Stimulated activated CD4-positive, alpha-beta T cell treated with anti-CD3 and anti-CD28 coated beads, TNF-alpha, amount 100 ng/mL, for 4 hours (primary cell): ENCODE results near the gene PTOV1.

Experiments
- DNase-seq, 3 experiments: peaks; one replicate each; pipeline ENCODE4 v3.0.0-alpha.2; 2020; ENCODE audit warnings: low read depth in 3 of 3

Gene PTOV1

GRCh38 chr19:49858088-49858985 is 7.4 kb downstream of the PTOV1 start:
- DNase-seq, result no peak

DNA sequence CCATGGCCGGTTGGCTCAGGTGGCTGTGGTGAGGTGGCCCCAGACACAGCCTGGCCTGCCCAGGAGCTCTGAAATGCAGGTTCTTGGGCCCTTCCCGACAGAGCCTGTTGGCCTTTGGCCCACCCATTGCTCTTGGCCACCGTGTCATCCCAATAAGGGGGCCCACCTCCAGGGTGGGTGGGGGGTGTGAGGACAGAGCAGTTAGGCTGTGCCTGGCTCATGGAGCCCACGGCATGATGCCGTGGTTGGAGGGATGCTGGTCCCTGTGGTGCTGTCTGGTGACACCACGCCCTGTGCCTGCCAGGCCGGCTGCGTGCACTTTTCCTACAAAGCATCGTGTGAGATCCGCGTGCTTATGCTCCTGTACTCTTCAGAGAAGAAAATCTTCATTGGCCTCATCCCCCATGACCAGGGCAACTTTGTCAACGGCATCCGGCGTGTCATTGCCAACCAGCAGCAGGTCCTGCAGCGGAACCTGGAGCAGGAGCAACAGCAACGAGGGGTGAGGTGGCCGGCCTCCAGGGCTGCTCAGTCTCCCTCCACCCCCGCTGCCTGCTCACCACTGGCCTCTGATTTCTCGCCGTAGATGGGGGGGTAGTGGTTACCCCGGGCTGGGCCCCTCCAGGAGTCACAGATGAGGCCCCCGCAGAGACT is 8.8 kb downstream of the PTOV1 start:
- DNase-seq, result no peak

GRCh38 chr19:49860336-49861102 is 9.6 kb downstream of the PTOV1 start:
- no peak for DNase-seq

DNA sequence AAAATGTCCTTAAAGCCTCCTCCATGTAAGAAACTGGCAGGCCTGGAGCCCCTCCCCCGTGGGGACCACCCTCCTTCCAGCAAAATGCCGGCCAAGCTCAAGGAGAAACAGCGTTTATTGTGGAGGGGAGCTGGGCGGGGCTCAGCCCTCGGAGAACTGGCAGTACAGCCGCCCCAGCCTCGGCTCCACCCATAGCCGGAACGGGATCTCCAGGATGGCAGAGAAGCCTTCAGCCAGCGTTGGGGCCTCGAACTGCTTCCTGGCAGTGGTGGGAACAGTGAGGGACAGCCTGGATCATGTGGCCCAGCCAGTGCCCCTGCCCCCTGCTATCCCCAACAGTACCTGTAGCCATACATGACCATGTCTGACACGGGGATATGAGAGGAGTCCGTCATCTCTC is 10.1 kb downstream of the PTOV1 start:
- no peak for DNase-seq

DNA sequence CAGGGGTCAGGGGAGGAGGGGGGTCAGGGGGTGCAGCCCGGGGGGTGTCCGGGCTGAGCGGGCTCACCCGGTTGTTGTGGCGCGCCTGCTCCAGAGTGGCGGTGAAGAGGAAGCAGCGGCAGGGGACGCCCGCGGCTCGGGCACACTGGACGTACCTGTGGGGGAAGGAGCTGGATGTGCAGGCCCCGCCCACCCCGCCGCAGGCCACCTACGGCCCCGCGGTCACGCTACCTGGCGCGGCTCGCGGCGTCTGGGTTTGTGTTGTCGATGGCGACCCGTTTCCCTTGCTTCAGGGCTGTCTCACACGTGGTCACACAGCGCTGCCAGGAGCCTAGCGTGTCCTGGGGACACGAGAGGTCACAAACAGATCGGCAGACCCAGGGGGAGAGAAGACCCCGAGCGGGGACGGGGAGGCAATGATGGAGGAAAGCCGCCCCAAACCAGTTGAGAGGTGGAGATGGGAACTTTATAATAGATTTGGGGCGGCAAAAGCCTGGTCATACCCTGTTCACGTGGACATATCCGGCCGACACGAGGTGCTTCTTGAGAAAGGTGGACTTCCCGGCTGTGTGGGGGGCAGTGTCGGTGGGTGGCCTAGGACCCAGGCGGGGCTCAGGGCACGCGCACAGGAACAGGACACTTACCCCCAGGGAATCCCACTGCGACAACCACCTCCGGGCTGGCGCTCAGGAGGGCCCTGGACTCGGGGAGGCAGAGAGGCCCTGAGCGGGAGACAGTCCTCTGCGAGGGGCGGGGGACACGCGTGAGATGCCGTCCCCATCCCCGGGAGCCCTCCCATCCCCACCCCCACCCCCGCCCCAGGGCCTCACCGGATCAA is 10.8 kb downstream of the PTOV1 start:
- DNase-seq, result no peak

- DNase-seq, result no peak
Measured at GRCh38 chr19:49862391-49863253, 11.7 kb downstream of the PTOV1 start.

DNA sequence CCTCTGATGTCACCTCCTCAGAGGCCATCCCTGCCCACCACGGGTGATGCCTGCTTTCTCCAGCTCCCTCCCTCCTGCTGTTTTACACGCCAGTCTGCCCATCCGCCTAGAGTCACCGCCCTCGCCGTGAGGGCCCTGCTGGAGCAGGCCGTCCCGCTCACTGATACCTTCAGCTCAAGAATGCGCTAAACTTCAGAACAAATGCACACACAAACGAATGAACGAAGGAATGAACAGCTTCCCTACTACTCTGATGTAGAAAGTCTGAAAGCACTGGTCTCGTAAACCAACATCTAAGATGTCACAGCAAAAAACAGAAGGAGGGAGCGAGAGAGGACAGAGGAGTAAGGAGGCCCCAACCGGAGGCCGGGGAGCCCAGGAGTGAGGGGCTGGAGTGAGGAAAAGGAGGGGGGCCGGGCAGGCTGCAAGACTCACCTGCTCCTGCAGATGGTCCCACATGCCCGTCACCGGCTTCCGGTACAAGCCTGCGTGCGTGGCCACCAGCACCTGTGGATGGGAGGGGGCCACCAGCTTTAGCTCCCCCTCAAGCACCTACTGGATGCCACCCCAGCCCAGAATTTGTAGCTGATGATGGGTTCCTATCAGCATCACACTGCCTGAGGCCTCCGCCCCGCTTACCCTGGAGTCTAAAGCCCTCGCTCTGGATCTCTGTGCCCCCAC is 12.4 kb downstream of the PTOV1 start:
- DNase-seq, result no peak

DNA sequence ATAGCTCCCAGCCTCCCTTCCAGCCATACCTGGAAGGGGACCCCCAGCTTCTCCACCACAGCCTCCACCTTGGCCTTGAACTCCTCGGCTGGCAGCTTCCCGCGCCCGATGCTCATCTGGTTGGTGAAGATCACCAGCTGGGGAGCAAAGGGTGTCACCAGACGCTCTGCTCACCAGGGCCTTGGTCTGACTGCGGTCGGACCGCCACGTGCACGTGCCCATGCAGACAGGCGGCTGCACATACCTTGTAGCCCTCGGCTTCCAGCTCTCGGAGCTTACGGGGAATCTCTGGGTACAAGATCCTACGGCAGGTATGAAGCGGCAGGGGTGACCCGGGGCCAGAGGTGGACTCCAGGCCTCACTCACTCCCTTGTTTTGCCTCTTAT is 13.0 kb downstream of the PTOV1 start:
- no peak for DNase-seq

- no peak for DNase-seq
Measured at GRCh38 chr19:49864890-49865289, 13.9 kb downstream of the PTOV1 start.

DNA sequence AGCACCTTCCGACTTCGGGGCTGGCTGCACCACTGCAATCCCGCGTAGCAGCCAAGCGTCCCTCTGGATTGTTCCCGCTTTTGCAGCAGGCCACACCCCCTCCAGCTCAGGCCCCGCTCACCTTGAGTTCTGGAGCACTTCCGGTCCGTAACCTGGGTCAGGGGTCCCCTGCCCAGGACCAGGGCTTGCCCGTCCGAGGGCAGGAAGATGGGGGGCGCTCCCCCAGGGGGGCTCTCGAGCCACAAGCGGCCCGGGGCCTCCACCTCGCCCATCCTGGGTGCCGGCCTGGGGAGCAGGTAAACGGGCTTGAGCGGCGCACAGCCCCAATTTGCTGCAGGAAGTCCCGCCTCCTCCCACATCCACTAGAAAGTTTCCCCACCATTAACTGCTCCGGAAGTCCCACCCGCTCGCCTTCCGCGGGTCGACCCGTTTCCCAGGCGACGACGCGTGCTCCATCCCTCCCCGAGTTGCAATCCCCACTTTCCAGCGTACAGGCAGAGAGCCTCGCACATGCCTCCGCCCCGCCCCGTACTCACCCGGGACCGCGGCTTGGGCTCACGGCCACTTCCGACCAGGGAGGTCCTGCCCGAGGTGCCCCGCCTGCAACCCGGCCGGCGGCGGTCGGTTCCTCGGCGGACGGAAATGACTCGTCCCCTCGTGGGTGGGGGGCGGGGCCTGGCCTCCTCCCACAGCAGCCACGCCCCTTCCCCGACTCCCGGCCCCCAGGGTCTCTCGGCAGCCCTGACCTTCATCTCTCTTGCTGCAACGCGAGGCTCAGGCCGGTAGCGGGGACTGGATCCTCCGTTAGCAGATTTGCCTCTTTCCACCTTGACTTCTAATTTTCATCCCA is 16.2 kb downstream of the PTOV1 start, which contains the start of gene PNKP:
TSS of gene PNKP (minus strand) at position 644 of the 850 bp plus-strand sequence. CDS start at position 272, 372 bp downstream.
- DNase-seq, result peak; percentile 73 to 91 (median 88)

DNA sequence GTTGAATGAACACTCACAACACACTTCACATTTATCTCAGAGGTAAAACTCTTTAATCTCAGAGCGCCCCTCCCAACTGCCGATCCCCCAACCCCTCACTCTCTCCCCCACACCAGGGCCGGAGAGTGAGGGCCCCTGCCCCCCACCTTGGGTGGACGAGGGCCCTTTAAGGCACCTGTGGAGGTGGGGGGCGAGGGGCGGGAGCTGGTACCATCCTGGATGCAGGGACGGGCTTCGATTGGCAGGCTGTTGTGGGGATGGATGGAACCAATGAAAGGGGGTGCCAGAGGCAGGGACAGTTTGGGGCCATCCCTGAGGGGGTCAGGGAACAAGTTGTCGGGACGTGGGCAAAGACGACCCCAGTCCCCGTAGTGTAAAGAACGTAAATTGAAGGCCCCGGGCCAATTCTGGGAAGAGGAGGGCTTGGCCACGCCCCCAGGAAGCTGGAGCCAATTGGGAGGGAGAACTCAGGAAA is 18.1 kb downstream of the PTOV1 start:
- DNase-seq, result peak in 1 of 3 experiments; percentile 73

DNA sequence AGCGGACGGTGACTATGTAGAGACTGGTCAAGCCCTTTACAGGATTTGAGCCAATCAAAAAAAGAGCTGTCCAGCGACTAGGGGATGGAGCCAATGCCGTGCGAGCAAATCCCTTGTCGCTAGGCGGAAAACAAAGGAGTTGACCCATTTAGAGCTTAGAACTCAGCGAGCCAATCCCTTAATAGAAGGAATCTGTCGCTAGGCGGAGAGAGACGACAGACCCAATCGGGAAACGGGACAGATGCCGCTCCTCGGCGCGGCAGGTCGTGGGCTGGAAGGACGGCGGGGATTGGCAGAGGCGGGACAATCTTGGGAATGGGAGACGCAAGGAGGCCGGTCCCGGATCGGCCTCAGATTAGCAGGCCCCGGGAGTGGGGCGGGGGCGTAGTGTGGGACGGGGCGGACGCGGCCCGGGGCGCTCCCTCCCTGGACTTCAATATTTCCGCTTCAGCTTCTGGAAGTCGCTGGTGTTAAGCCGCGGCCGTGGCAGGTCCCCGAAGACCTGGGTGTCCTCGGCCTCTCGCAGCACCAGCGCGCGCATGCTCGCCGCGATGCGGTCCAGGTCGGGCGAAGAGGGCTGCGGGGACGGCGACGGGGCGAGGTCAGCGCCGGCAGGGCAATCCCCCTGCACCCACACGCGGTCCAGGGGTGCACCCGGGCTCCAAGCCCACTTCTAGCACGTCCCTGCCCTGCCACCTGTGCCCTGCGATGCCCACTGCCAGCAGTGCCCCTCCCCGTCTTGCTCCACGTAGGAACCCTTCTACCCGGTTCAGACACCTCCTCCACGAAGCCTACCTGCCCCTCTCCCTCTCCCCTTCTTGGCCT is 18.7 kb downstream of the PTOV1 start:
- peak; percentile 73 to 74 (median 74) for DNase-seq

- DNase-seq, result no peak
Measured at GRCh38 chr19:49870309-49870901, 19.4 kb downstream of the PTOV1 start.

DNA sequence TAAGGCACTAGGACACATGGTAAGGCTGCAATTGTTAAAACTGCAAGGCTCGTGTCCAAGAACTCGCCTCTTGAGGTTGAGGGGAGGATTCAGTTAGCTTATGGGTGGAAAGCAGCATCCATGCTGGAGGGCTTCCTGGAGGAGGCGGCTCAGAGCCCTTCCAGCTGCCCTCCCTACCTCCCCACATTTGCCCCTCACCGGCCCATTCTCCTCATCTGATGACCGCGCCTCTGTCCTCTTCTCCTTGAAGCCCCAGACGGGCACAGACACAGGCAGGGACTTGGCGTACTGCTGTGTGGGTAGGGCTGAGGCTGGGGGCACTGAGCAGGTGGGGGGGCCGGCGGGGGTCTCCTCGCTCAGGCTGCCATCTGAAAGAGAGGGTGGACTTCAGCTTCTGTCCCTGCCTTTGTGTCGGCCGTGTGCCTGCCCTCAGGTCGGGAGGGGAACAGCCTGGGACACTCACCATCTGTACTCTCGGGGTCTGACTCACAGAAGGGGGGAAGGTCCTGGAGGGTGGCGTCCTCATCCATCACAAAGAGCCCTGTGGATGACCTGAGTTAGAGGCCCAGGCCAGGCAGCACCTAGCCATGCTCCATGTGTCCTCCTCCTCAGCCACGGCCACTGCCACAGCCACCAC is 20.5 kb downstream of the PTOV1 start:
- DNase-seq, result no peak

GRCh38 chr19:49872245-49873128 is 21.5 kb downstream of the PTOV1 start:
- no peak for DNase-seq

- no peak for DNase-seq
Measured at GRCh38 chr19:49873129-49873521, 22.2 kb downstream of the PTOV1 start.
